GM19455 (cell line): Measurements from ENCODE around the gene WEE1.
"Not testable (repeated sequence)": the region's sequence is repeated elsewhere in the genome, so short reads cannot be mapped to it uniquely, and the experiment has no call there.

Source experiments
- ATAC-seq: cut with Tn5 transposase; IDR thresholded peaks from one replicate; pipeline ENCODE4 v1.9.1; 2021; ENCODE audit not compliant: unreplicated experiment

WEE1 gene

GRCh38 chr11:9619004-9619403 lies 45.5 kb downstream of the WEE1 start:
- no peak for ATAC-seq

GRCh38 chr11:9619971-9620370 lies 46.5 kb downstream of the WEE1 start:
- no peak for ATAC-seq

- ATAC-seq = not testable (repeated sequence)
These were observed 48.9 kb downstream of the WEE1 start for GRCh38 chr11:9622353-9622752.

- ATAC-seq = not testable (repeated sequence)
These were observed 49.6 kb downstream of the WEE1 start for GRCh38 chr11:9623053-9623452.

GRCh38 chr11:9624448-9624847 lies 51.0 kb downstream of the WEE1 start:
- ATAC-seq = no peak

- ATAC-seq = no peak
These were observed 51.7 kb downstream of the WEE1 start for GRCh38 chr11:9625162-9625561.

GRCh38 chr11:9625728-9626127 lies 52.3 kb downstream of the WEE1 start:
- no peak for ATAC-seq

GRCh38 chr11:9626496-9627394 lies 53.3 kb downstream of the WEE1 start:
- no peak for ATAC-seq

GRCh38 chr11:9629064-9629463 lies 55.6 kb downstream of the WEE1 start:
- ATAC-seq = no peak

- ATAC-seq = no peak
These were observed 60.2 kb downstream of the WEE1 start for GRCh38 chr11:9633679-9634078.

GRCh38 chr11:9636691-9637090 lies 63.2 kb downstream of the WEE1 start:
- ATAC-seq = no peak

- ATAC-seq = no peak
These were observed 65.6 kb downstream of the WEE1 start for GRCh38 chr11:9639099-9639498.
